GM18951 (cell line): ENCODE results near the gene ACTR3C.
"Not testable (repeated sequence)": the region's sequence is repeated elsewhere in the genome, so short reads cannot be mapped to it uniquely, and the experiment has no call there.

Experiments
- POLR2A ChIP-seq: IDR thresholded peaks from 4 replicates; pipeline ENCODE4 v1.6.1; 2011; ENCODE audit warnings: mild to moderate bottlenecking; ENCODE audit not compliant: insufficient read length, insufficient read depth; ENCODE audit errors: extremely low read depth
- in situ Hi-C: fragments of 300-500 bp; cut with MboI; formaldehyde crosslinking; loops from one replicate; pipeline ENCODE4 v1.12.0; 2022; ENCODE audit warnings: low sequenced_read_pairs, mixed read lengths, inconsistent platforms; ENCODE audit not compliant: unreplicated experiment

ACTR3C gene

GRCh38 chr7:150311711-150312110 lies 11.6 kb downstream of the ACTR3C start:
- in situ Hi-C loops = no loop called here
- TF ChIP-seq POLR2A = no peak

- in situ Hi-C loops = no loop called here
- no peak for TF ChIP-seq POLR2A
Measured at GRCh38 chr7:150311146-150311545, 12.2 kb downstream of the ACTR3C start.

GRCh38 chr7:150308575-150308974 lies 14.8 kb downstream of the ACTR3C start:
- no peak for TF ChIP-seq POLR2A
- in situ Hi-C loops = no loop called here

GRCh38 chr7:150307904-150308303 lies 15.4 kb downstream of the ACTR3C start:
- in situ Hi-C loops = no loop called here
- no peak for TF ChIP-seq POLR2A

GRCh38 chr7:150307129-150307528 lies 16.2 kb downstream of the ACTR3C start:
- in situ Hi-C loops = no loop called here
- no peak for TF ChIP-seq POLR2A

- in situ Hi-C loops = not testable (repeated sequence)
Measured at GRCh38 chr7:150306377-150306776, 17.0 kb downstream of the ACTR3C start.

- in situ Hi-C loops = not testable (repeated sequence)
Measured at GRCh38 chr7:150305903-150306284, 17.5 kb downstream of the ACTR3C start.

GRCh38 chr7:150305259-150305902 lies 18.0 kb downstream of the ACTR3C start:
- in situ Hi-C loops = not testable (repeated sequence)

- in situ Hi-C loops = not testable (repeated sequence)
Measured at GRCh38 chr7:150304499-150305258, 18.7 kb downstream of the ACTR3C start.

- in situ Hi-C loops = not testable (repeated sequence)
Measured at GRCh38 chr7:150302908-150303310, 20.4 kb downstream of the ACTR3C start.

- in situ Hi-C loops = not testable (repeated sequence)
Measured at GRCh38 chr7:150297978-150298377, 25.4 kb downstream of the ACTR3C start.

- in situ Hi-C loops = not testable (repeated sequence)
Measured at GRCh38 chr7:150296802-150297201, 26.5 kb downstream of the ACTR3C start.

- in situ Hi-C loops = not testable (repeated sequence)
Measured at GRCh38 chr7:150295614-150296013, 27.7 kb downstream of the ACTR3C start.

GRCh38 chr7:150295027-150295426 lies 28.3 kb downstream of the ACTR3C start:
- in situ Hi-C loops = not testable (repeated sequence)

GRCh38 chr7:150290317-150290716 lies 33.0 kb downstream of the ACTR3C start:
- in situ Hi-C loops = not testable (repeated sequence)

- in situ Hi-C loops = not testable (repeated sequence)
Measured at GRCh38 chr7:150288816-150289215, 34.5 kb downstream of the ACTR3C start.

GRCh38 chr7:150287815-150288214 lies 35.5 kb downstream of the ACTR3C start:
- in situ Hi-C loops = not testable (repeated sequence)

- in situ Hi-C loops = not testable (repeated sequence)
Measured at GRCh38 chr7:150285849-150286754, 37.2 kb downstream of the ACTR3C start.

GRCh38 chr7:150283608-150284007 lies 39.7 kb downstream of the ACTR3C start:
- in situ Hi-C loops = not testable (repeated sequence)

- in situ Hi-C loops = not testable (repeated sequence)
Measured at GRCh38 chr7:150283111-150283510, 40.2 kb downstream of the ACTR3C start.
